K562 (cell line): ENCODE results near the gene FLOT2. TPM values are rescaled to one million over a fixed set of nuclear protein-coding genes. Genes with fewer than 3 reads are reported as not detected.
A peak's percentile ranks its signal among the peaks of the same experiment; 100 is the strongest.

ENCODE experiments used
- ATF1 ChIP-seq, 2 experiments: fragments of 450-650 bp in 1 of 2; IDR thresholded peaks; 2 replicates each; pipeline ENCODE4 v1.6.1; 2016; ENCODE audit warnings: missing compliant biosample characterization in 1 of 2, missing genetic modification characterization in 1 of 2
- BMI1 ChIP-seq: fragments of 150-350 bp; IDR thresholded peaks from 2 replicates; pipeline ENCODE4 v1.6.1; 2014; ENCODE audit warnings: low read length
- CEBPG ChIP-seq, 3 experiments: fragments of 200-800 bp in 1 of 3; sonication (Bioruptor generic) in 1 of 3; sonication (generic) in 1 of 3; formaldehyde crosslinking in 1 of 3; IDR thresholded peaks in 2 of 3; conservative IDR thresholded peaks in 1 of 3; 2 replicates each; pipeline versions ENCODE4 v1.6.1 to v1.8.0; 2016 to 2022; ENCODE audit warnings: missing compliant biosample characterization in 2 of 3, missing genetic modification characterization in 2 of 3, mild to moderate bottlenecking in 1 of 3, missing genetic modification reagents in 1 of 3
- CREBBP ChIP-seq: IDR thresholded peaks from one replicate; pipeline ENCODE4 v1.6.1; 2012; ENCODE audit warnings: low read depth, mild to moderate bottlenecking, control low read depth, inconsistent platforms, low read length
- DPF2 ChIP-seq: fragments of 450-650 bp; IDR thresholded peaks from 2 replicates; pipeline ENCODE4 v1.6.1; 2016
- HMG20B ChIP-seq: fragments of 250-450 bp; sonication (Bioruptor Pico); IDR thresholded peaks from 2 replicates; pipeline ENCODE4 v1.5.0; 2021; ENCODE audit warnings: mild to moderate bottlenecking
- JUN ChIP-seq, 2 experiments: sonication (generic) in 1 of 2; formaldehyde crosslinking in 1 of 2; IDR thresholded peaks; 2 replicates each; pipeline versions ENCODE4 v1.6.1 to v1.8.0; 2012 to 2022; ENCODE audit warnings: borderline replicate concordance in 2 of 2, mild to moderate bottlenecking in 2 of 2, improper control_type of control experiment in 1 of 2, low read depth in 1 of 2, low read length in 1 of 2, missing genetic modification reagents in 1 of 2
- JUNB ChIP-seq: fragments of 450-650 bp; formaldehyde crosslinking; conservative IDR thresholded peaks from 2 replicates; pipeline ENCODE4 v1.4.0; 2020; ENCODE audit warnings: mild to moderate bottlenecking
- MYC ChIP-seq, 2 experiments: fragments of 250-450 bp in 1 of 2; sonication (Bioruptor Pico) in 1 of 2; IDR thresholded peaks; 2 replicates each; pipeline versions ENCODE4 v1.5.1 to v1.6.1; 2012 to 2021; ENCODE audit warnings: low read depth in 2 of 2, borderline replicate concordance in 1 of 2, improper control_type of control experiment in 1 of 2, low read length in 1 of 2, mild to moderate bottlenecking in 1 of 2, moderate library complexity in 1 of 2
- POLR2A ChIP-seq: fragments of 450-650 bp; conservative IDR thresholded peaks from 2 replicates; pipeline ENCODE4 v1.6.1; 2016
- RNF2 ChIP-seq: sonication (generic); IDR thresholded peaks from 2 replicates; pipeline ENCODE4 v1.6.1; 2016
- SIN3B ChIP-seq: fragments of 450-650 bp; IDR thresholded peaks from 2 replicates; pipeline ENCODE4 v1.6.1; 2017; ENCODE audit warnings: low read depth, mild to moderate bottlenecking, moderate library complexity
- SOX6 ChIP-seq: fragments of 450-650 bp; IDR thresholded peaks from 2 replicates; pipeline ENCODE4 v1.6.1; 2014; ENCODE audit warnings: mild to moderate bottlenecking
- SRSF9 ChIP-seq: fragments of 200-400 bp; formaldehyde crosslinking; IDR thresholded peaks from 2 replicates; pipeline ENCODE4 v1.6.1; 2017; ENCODE audit warnings: low read depth, low read length, borderline replicate concordance
- SUPT5H ChIP-seq: fragments of 450-650 bp; IDR thresholded peaks from 2 replicates; pipeline ENCODE4 v1.6.1; 2016
- TEAD1 ChIP-seq, 2 experiments: fragments of 450-650 bp in 1 of 2; sonication (generic) in 1 of 2; formaldehyde crosslinking; IDR thresholded peaks; 2 replicates each; pipeline versions ENCODE4 v1.4.0 to v1.8.0; 2020 to 2022; ENCODE audit warnings: mild to moderate bottlenecking in 2 of 2, missing genetic modification reagents in 1 of 2
- YY1 ChIP-seq, 3 experiments: IDR thresholded peaks; 2 replicates each; pipeline ENCODE4 v1.6.1; 2011; ENCODE audit warnings: low read length in 2 of 3, mild to moderate bottlenecking in 2 of 3, moderate library complexity in 2 of 3, borderline replicate concordance in 1 of 3, control low read depth in 1 of 3, low read depth in 1 of 3; ENCODE audit not compliant: insufficient read depth in 3 of 3, insufficient replicate concordance in 2 of 3, control insufficient read depth in 1 of 3, insufficient read length in 1 of 3; ENCODE audit errors: extremely low read depth in 1 of 3
- ZBTB17 ChIP-seq: fragments of 450-650 bp; formaldehyde crosslinking; IDR thresholded peaks from 2 replicates; pipeline ENCODE4 v1.4.0; 2020; ENCODE audit warnings: mild to moderate bottlenecking
- ZNF639 ChIP-seq, 2 experiments: fragments of 200-800 bp in 1 of 2; sonication (Bioruptor generic) in 1 of 2; sonication (generic) in 1 of 2; formaldehyde crosslinking in 1 of 2; IDR thresholded peaks in 1 of 2; conservative IDR thresholded peaks in 1 of 2; 2 replicates each; pipeline versions ENCODE4 v1.5.0 to v1.6.1; 2016 to 2020; ENCODE audit warnings: missing compliant biosample characterization in 1 of 2, missing genetic modification characterization in 1 of 2, missing genetic modification reagents in 1 of 2
- polyA plus RNA-seq, 8 experiments: library from polyadenylated mRNA; depleted of rRNA in 4 of 8; stranded (reverse) in 5 of 8; unstranded in 3 of 8; fragments of >200 nt; fragmentation: Nextera tagmentation in 2 of 8; fragmentation: Illumina TruSeq in 1 of 8; extraction: Ambion mirVana in 2 of 8; extraction: Trizol in 1 of 8; gene quantifications; 2 replicates each; pipeline versions ENCODE4 v1.2.1 to v1.2.3, GENCODE V29; 2011 to 2014; ENCODE audit warnings: inconsistent platforms in 1 of 8, missing spikeins in 1 of 8
- total RNA-seq, 7 experiments: library from RNA; depleted of rRNA in 6 of 7; stranded (reverse); fragments of >200 nt in 6 of 7; fragmentation: Illumina TruSeq in 2 of 7; extraction: Trizol in 2 of 7; gene quantifications; 2 replicates each; pipeline versions ENCODE4 v1.2.1 to v1.2.3, GENCODE V29; 2011 to 2021; ENCODE audit warnings: low replicate concordance in 1 of 7
- TF ChIP-seq, protein P1 (sequence below): sonication (generic); IDR thresholded peaks from 2 replicates; pipeline ENCODE4 v1.6.1; 2016
- TF ChIP-seq, protein P2 (sequence below): fragments of 450-650 bp; formaldehyde crosslinking; IDR thresholded peaks from 2 replicates; pipeline ENCODE4 v1.4.0; 2020; ENCODE audit warnings: mild to moderate bottlenecking
- TF ChIP-seq, protein P3 (sequence below): fragments of 250-450 bp; sonication (Bioruptor Pico); IDR thresholded peaks from 2 replicates; pipeline ENCODE4 v1.5.0; 2020; ENCODE audit warnings: mild to moderate bottlenecking, borderline replicate concordance

FLOT2 gene
- total and polyA plus RNA-seq, 9 of the 15 experiments (the other 6 are each of a cell fraction or from before 2014, with no cell fraction given), result 17.5 to 138 (median 41.7) TPM

- TF ChIP-seq MYC (IDR thresholded peaks at IDR 0.05; ENCODE audit: low read depth, low read length), result no peak
- no peak for TF ChIP-seq MYC (CRISPR knock-in tag; IDR thresholded peaks at IDR 0.05; ENCODE audit: borderline replicate concordance, low read depth)
- TF ChIP-seq HMG20B (CRISPR knock-in tag), result no peak
- TF ChIP-seq, protein P1, sequence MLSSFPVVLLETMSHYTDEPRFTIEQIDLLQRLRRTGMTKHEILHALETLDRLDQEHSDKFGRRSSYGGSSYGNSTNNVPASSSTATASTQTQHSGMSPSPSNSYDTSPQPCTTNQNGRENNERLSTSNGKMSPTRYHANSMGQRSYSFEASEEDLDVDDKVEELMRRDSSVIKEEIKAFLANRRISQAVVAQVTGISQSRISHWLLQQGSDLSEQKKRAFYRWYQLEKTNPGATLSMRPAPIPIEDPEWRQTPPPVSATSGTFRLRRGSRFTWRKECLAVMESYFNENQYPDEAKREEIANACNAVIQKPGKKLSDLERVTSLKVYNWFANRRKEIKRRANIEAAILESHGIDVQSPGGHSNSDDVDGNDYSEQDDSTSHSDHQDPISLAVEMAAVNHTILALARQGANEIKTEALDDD, result peak; percentile 79
- peak; percentile 67 for TF ChIP-seq JUN (IDR thresholded peaks at IDR 0.05; ENCODE audit: borderline replicate concordance, low read depth, low read length)
- no peak for TF ChIP-seq JUN (CRISPR knock-in tag; IDR thresholded peaks at IDR 0.05; ENCODE audit: borderline replicate concordance)
- TF ChIP-seq, protein P2, sequence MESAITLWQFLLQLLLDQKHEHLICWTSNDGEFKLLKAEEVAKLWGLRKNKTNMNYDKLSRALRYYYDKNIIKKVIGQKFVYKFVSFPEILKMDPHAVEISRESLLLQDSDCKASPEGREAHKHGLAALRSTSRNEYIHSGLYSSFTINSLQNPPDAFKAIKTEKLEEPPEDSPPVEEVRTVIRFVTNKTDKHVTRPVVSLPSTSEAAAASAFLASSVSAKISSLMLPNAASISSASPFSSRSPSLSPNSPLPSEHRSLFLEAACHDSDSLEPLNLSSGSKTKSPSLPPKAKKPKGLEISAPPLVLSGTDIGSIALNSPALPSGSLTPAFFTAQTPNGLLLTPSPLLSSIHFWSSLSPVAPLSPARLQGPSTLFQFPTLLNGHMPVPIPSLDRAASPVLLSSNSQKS, result no peak
- TF ChIP-seq DPF2, result 0 out of 2 replicates have a peak, but pooled peaks have one; percentile 26
- no peak for TF ChIP-seq SRSF9
- TF ChIP-seq SOX6, result no peak
- no peak for TF ChIP-seq RNF2
- no peak for TF ChIP-seq POLR2A
- TF ChIP-seq TEAD1 (CRISPR knock-in tag; IDR thresholded peaks at IDR 0.05), result no peak
- TF ChIP-seq, protein P3, sequence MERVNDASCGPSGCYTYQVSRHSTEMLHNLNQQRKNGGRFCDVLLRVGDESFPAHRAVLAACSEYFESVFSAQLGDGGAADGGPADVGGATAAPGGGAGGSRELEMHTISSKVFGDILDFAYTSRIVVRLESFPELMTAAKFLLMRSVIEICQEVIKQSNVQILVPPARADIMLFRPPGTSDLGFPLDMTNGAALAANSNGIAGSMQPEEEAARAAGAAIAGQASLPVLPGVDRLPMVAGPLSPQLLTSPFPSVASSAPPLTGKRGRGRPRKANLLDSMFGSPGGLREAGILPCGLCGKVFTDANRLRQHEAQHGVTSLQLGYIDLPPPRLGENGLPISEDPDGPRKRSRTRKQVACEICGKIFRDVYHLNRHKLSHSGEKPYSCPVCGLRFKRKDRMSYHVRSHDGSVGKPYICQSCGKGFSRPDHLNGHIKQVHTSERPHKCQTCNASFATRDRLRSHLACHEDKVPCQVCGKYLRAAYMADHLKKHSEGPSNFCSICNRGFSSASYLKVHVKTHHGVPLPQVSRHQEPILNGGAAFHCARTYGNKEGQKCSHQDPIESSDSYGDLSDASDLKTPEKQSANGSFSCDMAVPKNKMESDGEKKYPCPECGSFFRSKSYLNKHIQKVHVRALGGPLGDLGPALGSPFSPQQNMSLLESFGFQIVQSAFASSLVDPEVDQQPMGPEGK (CRISPR knock-in tag), result no peak
- TF ChIP-seq ZNF639 (CRISPR knock-in tag; conservative IDR thresholded peaks at IDR 0.05 in 1 of 2, IDR thresholded peaks at IDR 0.05 in 1 of 2), result peak in 1 of 2 experiments; percentile 40; a peak in 1 of 4 replicates
- TF ChIP-seq BMI1, result no peak
- peak; percentile 24; the same call in 1 of the 2 replicates for TF ChIP-seq ZBTB17 (CRISPR knock-in tag)
- TF ChIP-seq SIN3B, result no peak
- no peak for TF ChIP-seq CEBPG (CRISPR knock-in tag; IDR thresholded peaks at IDR 0.05)
- peak; percentile 78 to 82 for TF ChIP-seq CEBPG (tag; conservative IDR thresholded peaks at IDR 0.05 in 1 of 2, IDR thresholded peaks at IDR 0.05 in 1 of 2)
- TF ChIP-seq CREBBP, result no peak
- no peak for TF ChIP-seq ATF1 (CRISPR knock-in tag; IDR thresholded peaks at IDR 0.05)
- TF ChIP-seq ATF1 (tag; IDR thresholded peaks at IDR 0.05), result 0 out of 2 replicates have a peak, but pooled peaks have one; percentile 9
- peak; percentile 37; the same call in 1 of the 2 replicates for TF ChIP-seq JUNB (CRISPR knock-in tag)
- no peak for TF ChIP-seq SUPT5H
- peak in 1 of 3 experiments; percentile 14 for TF ChIP-seq YY1 (IDR thresholded peaks at IDR 0.05; ENCODE audit: borderline replicate concordance in 1 of 3, control insufficient read depth in 1 of 3, extremely low read depth in 1 of 3, insufficient read depth in 3 of 3, insufficient read length in 1 of 3, insufficient replicate concordance in 2 of 3, low read depth in 1 of 3, low read length in 2 of 3)
- TF ChIP-seq, all 486 proteins: peak for 20
These were observed 30.5 kb upstream of the FLOT2 start (continued) for GRCh38 chr17:28928061-28928460.
